Endodermal cell (in vitro differentiated cells): ENCODE measurements around the gene KLK7. TPM values are rescaled to one million over a fixed set of nuclear protein-coding genes. Genes with fewer than 3 reads are reported as not detected.

Experiments
- DNase-seq: peaks from one replicate; pipeline ENCODE4 v3.0.0-alpha.2; 2017
- H3K27ac ChIP-seq: 2 replicates; pipeline ENCODE4 v1.5.1; 2013; ENCODE audit warnings: mild to moderate bottlenecking, low read depth, low read length, moderate library complexity
- H3K27me3 ChIP-seq: 2 replicates; pipeline ENCODE4 v1.6.1; 2013; ENCODE audit warnings: mild to moderate bottlenecking, low read length, moderate library complexity; ENCODE audit not compliant: insufficient read depth, control insufficient read depth, poor library complexity, severe bottlenecking
- H3K36me3 ChIP-seq: 2 replicates; pipeline ENCODE4 v1.7.0; 2013; ENCODE audit warnings: mild to moderate bottlenecking, low read length, moderate library complexity; ENCODE audit not compliant: control insufficient read depth, insufficient read depth
- H3K4me1 ChIP-seq: one replicate; pipeline ENCODE4 v1.7.0; 2013; ENCODE audit warnings: low read length; ENCODE audit not compliant: control insufficient read depth, insufficient read depth
- H3K4me3 ChIP-seq: 2 replicates; pipeline ENCODE4 v1.5.1; 2013; ENCODE audit warnings: mild to moderate bottlenecking, low read length, moderate library complexity
- H3K9ac ChIP-seq: 2 replicates; pipeline ENCODE4 v1.6.1; 2013; ENCODE audit warnings: mild to moderate bottlenecking, low read length, moderate library complexity; ENCODE audit not compliant: poor library complexity, severe bottlenecking; ENCODE audit errors: extremely low read depth
- H3K9me3 ChIP-seq: 2 replicates; pipeline ENCODE4 v1.6.1; 2013; ENCODE audit warnings: mild to moderate bottlenecking, low read length, moderate library complexity; ENCODE audit not compliant: control insufficient read depth
- H3K27ac Mint-ChIP-seq: 2 replicates; pipeline ENCODE4 v1.8.0; 2020; ENCODE audit warnings: mixed read lengths
- H3K27me3 Mint-ChIP-seq: 2 replicates; pipeline ENCODE4 v1.8.0; 2021; ENCODE audit warnings: mild to moderate bottlenecking, mixed read lengths; ENCODE audit not compliant: insufficient read depth
- H3K36me3 Mint-ChIP-seq: 2 replicates; pipeline ENCODE4 v1.8.0; 2020; ENCODE audit warnings: low read depth, mixed read lengths
- H3K4me1 Mint-ChIP-seq: 2 replicates; pipeline ENCODE4 v1.8.0; 2020; ENCODE audit warnings: mixed read lengths
- H3K4me3 Mint-ChIP-seq: 2 replicates; pipeline ENCODE4 v1.8.0; 2020; ENCODE audit warnings: mild to moderate bottlenecking, moderate library complexity, mixed read lengths
- H3K9me3 Mint-ChIP-seq: 2 replicates; pipeline ENCODE4 v1.8.0; 2020; ENCODE audit warnings: mild to moderate bottlenecking, mixed read lengths
- CTCF ChIP-seq: fragments of 200-600 bp; sonication (generic); conservative IDR thresholded peaks from 2 replicates; pipeline ENCODE4 v1.5.0; 2021; ENCODE audit warnings: antibody characterized with exemption, mild to moderate bottlenecking
- WGBS, 2 experiments: methylation state at CpG; one replicate each; pipeline versions ENCODE4 v1.1.5 to v1.1.7; 2013; ENCODE audit warnings: missing lambda C conversion rate in 2 of 2, mixed read lengths in 1 of 2; ENCODE audit not compliant: insufficient coverage in 1 of 2, insufficient read length in 1 of 2; 5-methylcytosine and 5-hydroxymethylcytosine counted together
- total RNA-seq, 2 donors: library from RNA; stranded (reverse); fragmentation: NEBNext Ultra II Directional in 1 of 2; extraction: Animal tissue kit (Norgen Biotek cat#: 25700) in 1 of 2; gene quantifications; 2 replicates in 1 of 2; 3 replicates in 1 of 2; pipeline ENCODE4 v1.2.1, GENCODE V29; 2021

The KLK7 gene
- total RNA-seq, 2 donors from 2014 or later, result not detected

GRCh38 chr19:51009061-51009891 lies 25.6 kb upstream of the KLK7 start:
- H3K9ac ChIP-seq, result no peak overlapping the region
- H3K36me3 Mint-ChIP-seq, result no peaks in the 10 kb centered on the region
- TF ChIP-seq CTCF, result no peak
- peaks cover 19% of the 10 kb centered on the region for H3K27me3 ChIP-seq
- H3K4me1 ChIP-seq, result no peaks in the 10 kb centered on the region
- 85 to 100% methylated on average over 2 to 18 of the region's 19 CpGs for WGBS, 2 experiments
- H3K27ac Mint-ChIP-seq, result no peak overlapping the region
- peaks cover 70% of the 10 kb centered on the region for H3K27me3 Mint-ChIP-seq
- no peak overlapping the region for H3K4me3 ChIP-seq
- no peak for DNase-seq
- no peaks in the 10 kb centered on the region for H3K9me3 ChIP-seq
- H3K4me1 Mint-ChIP-seq, result no peaks in the 10 kb centered on the region
- no peaks in the 10 kb centered on the region for H3K36me3 ChIP-seq
- no peak overlapping the region for H3K4me3 Mint-ChIP-seq
- no peak overlapping the region for H3K27ac ChIP-seq
- H3K9me3 Mint-ChIP-seq, result no peaks in the 10 kb centered on the region

GRCh38 chr19:51007488-51007887 lies 23.8 kb upstream of the KLK7 start:
- Histone ChIP-seq H3K27ac (no peak overlapping the region), H3K4me3 (no peak overlapping the region), H3K27me3 (peaks cover 17% of the 10 kb centered on the region), H3K9me3 (no peaks in the 10 kb centered on the region), H3K36me3 (no peaks in the 10 kb centered on the region), H3K4me1 (no peaks in the 10 kb centered on the region), H3K9ac (no peak overlapping the region)
- no peak for TF ChIP-seq CTCF
- 83 to 100% methylated on average over 1 to 3 of the region's 3 CpGs for WGBS, 2 experiments
- H3K36me3 Mint-ChIP-seq, result no peaks in the 10 kb centered on the region
- no peak overlapping the region for H3K4me3 Mint-ChIP-seq
- DNase-seq, result no peak
- no peaks in the 10 kb centered on the region for H3K4me1 Mint-ChIP-seq
- H3K27ac Mint-ChIP-seq, result no peak overlapping the region
- no peaks in the 10 kb centered on the region for H3K9me3 Mint-ChIP-seq
- peaks cover 62% of the 10 kb centered on the region for H3K27me3 Mint-ChIP-seq

- H3K27me3 Mint-ChIP-seq, result peaks cover 68% of the 10 kb centered on the region
- 65 to 72% methylated on average over 6 to 8 of the region's 8 CpGs for WGBS, 2 experiments
- no peak for DNase-seq
- H3K4me1 Mint-ChIP-seq, result peaks cover 9% of the 10 kb centered on the region
- Histone ChIP-seq H3K27me3 (peaks cover 17% of the 10 kb centered on the region), H3K9ac (no peak overlapping the region), H3K36me3 (no peaks in the 10 kb centered on the region), H3K4me3 (no peak overlapping the region), H3K9me3 (no peaks in the 10 kb centered on the region), H3K27ac (no peak overlapping the region), H3K4me1 (no peaks in the 10 kb centered on the region)
- no peak overlapping the region for H3K4me3 Mint-ChIP-seq
- no peaks in the 10 kb centered on the region for H3K9me3 Mint-ChIP-seq
- no peak overlapping the region for H3K27ac Mint-ChIP-seq
- no peaks in the 10 kb centered on the region for H3K36me3 Mint-ChIP-seq
- TF ChIP-seq CTCF, result no peak
Observed at GRCh38 chr19:51006406-51006805, 22.7 kb upstream of the KLK7 start.
